ENCODE measurements around the gene CCDC17.

The CCDC17 gene

GRCh38 chr1:45584351-45585109 is 39.3 kb downstream of the CCDC17 start:
- in situ Hi-C loops (cut with HindIII; ENCODE audit: low sequenced_read_pairs): no loop called here

GRCh38 chr1:45583666-45584350 is 40.0 kb downstream of the CCDC17 start, which contains the start of gene NASP:
Gene NASP, plus strand, starts transcription at chr1:45584041. Its CDS starts 106 bp downstream, at chr1:45584147.
- in situ Hi-C loops (cut with HindIII; ENCODE audit: low sequenced_read_pairs): no loop called here

- in situ Hi-C loops (cut with HindIII; ENCODE audit: low sequenced_read_pairs): no loop called here
Observed at GRCh38 chr1:45583264-45583665, 40.6 kb downstream of the CCDC17 start.

GRCh38 chr1:45574105-45574626 is 49.7 kb downstream of the CCDC17 start:
- in situ Hi-C loops (cut with HindIII; ENCODE audit: low sequenced_read_pairs): loop anchor here (5.0 kb wide), 1 partner anchor 62 kb away; no protein-coding TSS in a partner anchor

GRCh38 chr1:45573231-45573804 is 50.5 kb downstream of the CCDC17 start:
- in situ Hi-C loops (cut with HindIII; ENCODE audit: low sequenced_read_pairs): loop anchor here (5.0 kb wide), 1 partner anchor 61 kb away; no protein-coding TSS in a partner anchor

GRCh38 chr1:45570631-45571030 is 53.2 kb downstream of the CCDC17 start:
- in situ Hi-C loops (cut with HindIII; ENCODE audit: low sequenced_read_pairs): loop anchor here (5.0 kb wide), 1 partner anchor 58 kb away; no protein-coding TSS in a partner anchor

Measured in endothelial cell of hepatic sinusoid (primary cell).